Stimulated activated CD8-positive, alpha-beta memory T cell treated with anti-CD3 and anti-CD28 coated beads, Interleukin-15, amount 100 ng/mL, for 4 hours (primary cell): Measurements from ENCODE around the gene POLH.
A peak's percentile ranks its signal among the peaks of the same experiment; 100 is the strongest.
"Not testable (repeated sequence)": the region's sequence is repeated elsewhere in the genome, so short reads cannot be mapped to it uniquely, and the experiment has no call there.

Experiments used
- DNase-seq, 2 donors: peaks; one replicate each; pipeline ENCODE4 v3.0.0-alpha.2; 2020; ENCODE audit warnings: low read depth in 2 of 2

Gene POLH

GRCh38 chr6:43575772-43576551 lies at the start of gene POLH, which contains the start of gene XPO5:
Gene POLH, plus strand, starts transcription at chr6:43576185. Its CDS starts 6,135 bp downstream, at chr6:43582320.
Gene XPO5, minus strand, starts transcription at chr6:43576038. Its CDS starts 174 bp downstream, at chr6:43575864.
- peak; percentile 80 to 87 for DNase-seq

GRCh38 chr6:43532201-43532600 lies 43.8 kb upstream of the POLH start:
- DNase-seq = no peak

- not testable (repeated sequence) for DNase-seq
These were observed 37.0 kb upstream of the POLH start for GRCh38 chr6:43538986-43539385.

GRCh38 chr6:43539409-43539808 lies 36.6 kb upstream of the POLH start:
- not testable (repeated sequence) for DNase-seq

GRCh38 chr6:43540507-43540906 lies 35.5 kb upstream of the POLH start:
- DNase-seq = no peak

- DNase-seq = no peak
These were observed 34.1 kb upstream of the POLH start for GRCh38 chr6:43541774-43542471.

- no peak for DNase-seq
These were observed 31.5 kb upstream of the POLH start for GRCh38 chr6:43544461-43544860.

- no peak for DNase-seq
These were observed 28.8 kb upstream of the POLH start for GRCh38 chr6:43547222-43547621.

GRCh38 chr6:43557620-43558019 lies 18.4 kb upstream of the POLH start:
- not testable (repeated sequence) for DNase-seq

GRCh38 chr6:43559328-43559727 lies 16.7 kb upstream of the POLH start:
- DNase-seq = no peak

- no peak for DNase-seq
These were observed 5.0 kb upstream of the POLH start for GRCh38 chr6:43570876-43571441.

- DNase-seq = no peak
These were observed 4.0 kb upstream of the POLH start for GRCh38 chr6:43572015-43572414.

GRCh38 chr6:43575105-43575771 lies 747 bp upstream of the POLH start:
- DNase-seq = no peak

- no peak for DNase-seq
These were observed 2.8 kb downstream of the POLH start for GRCh38 chr6:43578748-43579147.

GRCh38 chr6:43579171-43579570 lies 3.2 kb downstream of the POLH start:
- no peak for DNase-seq

- DNase-seq = no peak
These were observed 6.9 kb downstream of the POLH start for GRCh38 chr6:43582911-43583310.

- DNase-seq = no peak
These were observed 9.0 kb downstream of the POLH start for GRCh38 chr6:43584892-43585570.

GRCh38 chr6:43588194-43588593 lies 12.2 kb downstream of the POLH start:
- DNase-seq = no peak

- DNase-seq = not testable (repeated sequence)
These were observed 13.6 kb downstream of the POLH start for GRCh38 chr6:43589564-43589963.

- no peak for DNase-seq
These were observed 18.0 kb downstream of the POLH start for GRCh38 chr6:43593938-43594337.

- DNase-seq = no peak
These were observed 24.6 kb downstream of the POLH start for GRCh38 chr6:43600595-43600994.

- no peak for DNase-seq
These were observed 28.2 kb downstream of the POLH start for GRCh38 chr6:43604174-43604573.
